ENCODE results near the gene EPAS1. TPM values are rescaled to one million over a fixed set of nuclear protein-coding genes. Genes with fewer than 3 reads are reported as not detected.

Gene EPAS1
- total and polyA plus RNA-seq, 9 of the 15 experiments (the other 6 are each of a cell fraction or from before 2014, with no cell fraction given): 0.25 to 11.2 (median 4.1) TPM

GRCh38 chr2:46364797-46365457 lies 67.7 kb downstream of the EPAS1 start (continued):
- TF ChIP-seq ZNF318 (IDR thresholded peaks at IDR 0.05; ENCODE audit: borderline replicate concordance in 1 of 2, low read depth in 1 of 2) (no peak), ZNF778 (CRISPR knock-in tag; IDR thresholded peaks at IDR 0.05) (no peak), ZBTB1 (CRISPR knock-in tag; IDR thresholded peaks at IDR 0.05; ENCODE audit: borderline replicate concordance, low read depth) (no peak), MBD1 (CRISPR knock-in tag; IDR thresholded peaks at IDR 0.05) (peak; percentile 96), ZNF431 (CRISPR knock-in tag; IDR thresholded peaks at IDR 0.05) (no peak), ZC3H4 (CRISPR knock-in tag; IDR thresholded peaks at IDR 0.05; ENCODE audit: borderline replicate concordance) (no peak), ETV6 (IDR thresholded peaks at IDR 0.05; ENCODE audit: borderline replicate concordance in 1 of 2, low read depth in 2 of 2, low read length in 1 of 2) (no peak), ETV6 (CRISPR knock-in tag; IDR thresholded peaks at IDR 0.05; ENCODE audit: borderline replicate concordance) (no peak), ZNF512 (tag; IDR thresholded peaks at IDR 0.05) (no peak), CCAR2 (IDR thresholded peaks at IDR 0.05; ENCODE audit: low read depth, low read length) (no peak)
